ENCODE results near the gene NID1.
A peak's percentile ranks its signal among the peaks of the same experiment; 100 is the strongest.

NID1 gene

DNA sequence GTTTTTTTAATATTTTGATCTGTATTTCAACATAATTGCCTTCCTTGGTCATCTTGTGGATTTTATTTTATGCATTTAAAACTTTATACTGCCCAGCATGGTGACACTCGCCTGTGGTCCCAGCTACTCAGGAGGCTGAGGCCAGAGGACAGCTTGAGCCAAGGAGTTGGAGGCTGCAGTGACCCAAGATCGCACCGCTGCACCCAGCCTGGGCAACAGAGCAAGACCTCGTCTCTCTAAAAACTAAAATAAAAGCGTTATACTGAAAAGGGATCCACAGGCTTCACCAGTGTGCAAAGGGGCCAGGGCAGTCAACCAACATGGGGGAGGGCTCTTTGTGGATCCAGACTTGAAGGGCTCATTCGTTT is 1.4 kb downstream of the NID1 start:
- no peak for DNase-seq

DNA sequence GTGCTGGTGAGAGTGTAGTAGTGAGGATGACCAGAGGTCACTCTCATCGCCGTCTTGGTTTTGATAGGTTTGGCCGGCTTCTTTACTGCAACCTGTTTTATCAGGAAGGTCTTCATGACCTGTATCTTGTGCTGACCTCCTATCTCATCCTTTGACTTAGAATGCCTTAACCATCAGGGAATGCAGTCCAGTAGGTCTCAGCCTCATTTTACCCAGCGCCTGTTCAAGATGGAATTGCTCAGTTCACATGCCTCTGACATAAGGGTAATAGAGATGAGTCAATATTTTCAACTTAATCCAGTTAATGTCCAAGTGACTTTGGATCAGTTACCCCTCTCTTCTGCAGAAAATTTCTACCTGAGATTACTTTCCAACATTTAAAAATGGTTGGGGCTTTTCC is 4.6 kb downstream of the NID1 start:
- DNase-seq, result no peak

DNA sequence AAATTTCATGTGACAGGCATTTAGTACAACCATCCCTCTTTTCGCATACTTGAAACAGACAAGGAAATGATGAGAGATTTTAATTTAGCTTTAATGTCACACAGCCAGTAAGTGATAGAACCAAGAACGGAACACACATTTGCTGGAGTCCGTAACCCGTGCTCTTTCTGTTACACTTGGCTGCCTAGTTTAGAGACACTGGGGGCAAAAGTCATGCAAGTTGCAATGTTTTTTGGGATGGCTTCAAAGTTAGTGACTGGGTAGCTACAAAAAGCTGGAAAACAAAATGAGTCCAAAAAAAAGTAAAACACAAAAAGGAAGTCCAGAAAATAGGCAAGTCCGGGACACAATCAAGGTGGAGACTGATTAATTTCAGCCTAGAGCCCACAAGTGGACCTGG is 5.9 kb downstream of the NID1 start:
- DNase-seq, result no peak

DNA sequence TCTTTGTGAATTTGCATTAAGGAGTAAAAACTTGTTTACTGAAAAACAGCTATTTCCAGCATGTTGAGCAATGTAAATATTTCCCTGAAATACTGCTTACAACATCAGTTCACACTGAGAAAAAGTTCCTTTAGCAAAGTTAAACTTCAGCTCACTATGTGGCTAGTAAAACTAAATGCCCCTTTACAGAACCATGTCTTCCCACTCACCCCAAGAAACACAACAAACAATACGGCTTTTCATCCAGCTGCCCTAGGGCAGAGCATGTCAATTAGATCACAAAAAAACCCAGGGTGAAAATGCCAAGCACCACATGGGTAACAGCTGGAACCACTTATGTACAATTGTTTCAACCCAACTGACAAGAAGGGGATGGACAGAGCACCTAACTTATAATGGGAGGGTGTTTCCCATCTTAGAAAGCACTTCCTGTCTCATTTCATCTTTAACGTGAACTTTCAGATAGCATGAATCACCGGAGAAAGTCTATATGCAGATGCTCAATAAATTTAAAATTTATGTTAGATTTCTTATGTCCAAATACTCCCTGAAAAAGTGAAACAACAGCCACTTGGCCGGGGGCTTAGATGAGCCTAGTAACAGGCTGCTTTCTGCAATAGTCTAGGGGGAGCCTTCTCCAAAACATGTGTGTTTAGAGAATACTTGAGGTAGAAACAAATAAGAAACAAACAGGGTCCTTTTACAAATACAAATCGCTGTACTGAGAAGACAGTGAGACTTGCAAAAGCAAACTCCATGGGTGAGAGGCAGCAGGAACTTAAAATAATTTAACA is 6.6 kb downstream of the NID1 start:
- peak; percentile 66 for DNase-seq

DNA sequence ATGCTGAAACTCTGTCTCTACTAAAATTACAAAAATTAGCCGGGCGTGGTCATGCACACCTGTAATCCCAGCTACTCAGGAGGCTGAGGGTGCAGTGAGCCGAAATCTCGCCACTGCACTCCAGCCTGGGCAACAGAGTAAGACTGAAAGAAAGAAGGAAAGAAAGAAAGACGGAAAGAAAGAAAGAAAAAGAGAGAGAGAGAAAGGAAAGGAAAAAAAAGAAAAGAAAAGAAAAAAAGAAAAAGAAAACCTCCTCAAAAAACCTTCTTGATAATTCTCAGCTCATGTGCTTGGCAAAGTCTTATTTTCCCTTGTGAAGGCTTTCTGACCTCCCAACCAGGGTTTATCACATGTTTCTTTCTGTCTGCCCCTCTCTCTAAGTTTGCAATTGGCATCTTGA is 7.3 kb downstream of the NID1 start:
- no peak for DNase-seq

DNA sequence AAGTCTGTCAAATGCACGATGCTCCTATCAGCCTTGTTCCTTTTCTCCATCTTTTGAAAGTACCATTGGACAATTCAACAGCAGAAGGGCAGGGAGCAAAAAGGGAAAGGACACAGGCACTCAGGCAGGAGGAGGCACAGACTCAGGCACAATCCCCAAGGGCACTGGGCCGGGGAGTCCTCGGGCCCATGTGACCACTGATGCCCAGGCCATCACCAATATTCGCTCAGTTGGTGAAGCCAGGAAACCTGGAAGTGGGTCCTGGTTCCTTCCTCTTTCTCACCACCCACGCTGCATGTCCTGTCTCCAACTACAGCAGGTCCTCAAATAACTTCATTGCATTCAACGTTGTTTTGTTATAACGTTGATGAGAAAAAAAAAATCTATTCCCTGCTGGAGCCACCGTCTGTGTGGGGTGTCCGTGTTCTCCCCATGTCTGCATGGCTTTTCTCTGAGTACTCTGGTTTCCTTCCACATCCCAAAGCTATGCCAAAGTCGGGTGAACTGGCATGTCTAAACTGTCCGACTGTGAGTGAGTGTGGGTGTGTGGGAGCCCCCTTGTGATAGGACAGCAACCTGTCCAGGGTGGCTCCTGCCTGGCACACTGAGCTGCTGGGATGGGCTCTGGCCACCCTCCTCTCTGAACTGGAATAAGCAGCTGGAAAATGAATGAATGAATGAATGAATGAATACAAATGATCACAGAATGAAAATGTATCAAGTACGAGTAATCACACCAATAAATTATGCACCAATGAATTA is 12.5 kb downstream of the NID1 start:
- DNase-seq, result no peak

DNA sequence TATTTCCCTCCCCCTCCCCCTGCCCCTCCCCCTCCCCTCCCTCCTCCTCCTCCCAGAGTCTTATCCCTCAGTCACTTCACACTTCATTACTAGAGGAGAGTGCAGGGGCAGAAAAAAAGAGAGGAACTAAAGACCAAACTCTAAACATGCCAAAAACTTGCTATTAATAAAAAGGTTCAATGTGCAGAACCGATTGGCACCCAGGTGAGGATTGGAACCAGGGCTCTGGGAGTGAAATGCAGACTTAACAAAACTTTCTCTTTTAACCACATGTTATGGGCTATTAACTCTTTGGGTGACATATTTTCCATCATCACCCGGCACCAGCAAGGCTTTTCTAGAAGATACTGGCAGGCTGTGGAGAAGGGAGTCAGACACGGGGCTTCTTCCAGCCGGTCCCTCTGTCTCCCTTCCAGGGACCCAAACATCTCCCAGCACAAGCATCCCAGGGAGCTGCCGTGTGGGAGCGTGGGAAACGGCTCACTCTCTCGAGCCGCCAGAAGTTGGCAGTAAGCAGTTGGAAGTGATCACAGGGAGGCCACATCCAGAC is 13.6 kb downstream of the NID1 start:
- peak; percentile 9 for DNase-seq

DNA sequence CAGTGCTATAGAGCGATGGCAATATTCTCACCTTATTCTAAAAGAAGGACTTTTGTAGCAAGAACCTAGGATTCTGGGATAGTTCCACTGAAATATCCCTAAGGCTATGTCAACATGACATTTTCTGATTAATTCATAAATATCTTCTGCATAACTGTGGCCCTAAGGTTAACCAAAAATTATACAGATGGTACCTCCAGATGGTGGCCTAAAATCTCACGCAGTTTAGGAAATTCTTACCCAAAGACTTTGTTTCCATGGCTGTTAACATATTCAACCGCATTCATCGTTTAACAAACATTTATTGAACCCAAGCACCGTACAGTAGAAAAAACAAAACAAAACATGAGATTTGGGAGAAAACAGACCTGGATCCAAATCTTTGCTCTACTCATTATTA is 19.1 kb downstream of the NID1 start:
- DNase-seq, result no peak

DNA sequence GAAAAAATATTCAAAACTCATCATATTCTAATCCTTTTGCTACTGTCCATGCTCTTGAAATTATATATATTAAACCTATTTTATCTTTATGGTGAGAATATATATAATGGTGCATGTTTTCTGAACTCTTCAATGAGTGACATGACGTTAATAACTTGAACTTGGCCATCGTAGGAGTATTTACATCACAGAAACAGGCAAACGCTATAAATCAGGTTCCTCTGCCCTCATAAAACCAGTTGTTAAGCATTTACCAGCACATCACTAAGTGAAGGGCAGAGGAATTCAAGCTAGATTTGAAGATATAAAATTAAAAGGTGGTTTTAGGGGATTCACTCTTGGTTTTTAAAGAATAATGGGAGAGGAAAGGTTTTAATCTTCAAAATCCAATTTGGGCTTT is 20.5 kb downstream of the NID1 start:
- DNase-seq, result no peak

DNA sequence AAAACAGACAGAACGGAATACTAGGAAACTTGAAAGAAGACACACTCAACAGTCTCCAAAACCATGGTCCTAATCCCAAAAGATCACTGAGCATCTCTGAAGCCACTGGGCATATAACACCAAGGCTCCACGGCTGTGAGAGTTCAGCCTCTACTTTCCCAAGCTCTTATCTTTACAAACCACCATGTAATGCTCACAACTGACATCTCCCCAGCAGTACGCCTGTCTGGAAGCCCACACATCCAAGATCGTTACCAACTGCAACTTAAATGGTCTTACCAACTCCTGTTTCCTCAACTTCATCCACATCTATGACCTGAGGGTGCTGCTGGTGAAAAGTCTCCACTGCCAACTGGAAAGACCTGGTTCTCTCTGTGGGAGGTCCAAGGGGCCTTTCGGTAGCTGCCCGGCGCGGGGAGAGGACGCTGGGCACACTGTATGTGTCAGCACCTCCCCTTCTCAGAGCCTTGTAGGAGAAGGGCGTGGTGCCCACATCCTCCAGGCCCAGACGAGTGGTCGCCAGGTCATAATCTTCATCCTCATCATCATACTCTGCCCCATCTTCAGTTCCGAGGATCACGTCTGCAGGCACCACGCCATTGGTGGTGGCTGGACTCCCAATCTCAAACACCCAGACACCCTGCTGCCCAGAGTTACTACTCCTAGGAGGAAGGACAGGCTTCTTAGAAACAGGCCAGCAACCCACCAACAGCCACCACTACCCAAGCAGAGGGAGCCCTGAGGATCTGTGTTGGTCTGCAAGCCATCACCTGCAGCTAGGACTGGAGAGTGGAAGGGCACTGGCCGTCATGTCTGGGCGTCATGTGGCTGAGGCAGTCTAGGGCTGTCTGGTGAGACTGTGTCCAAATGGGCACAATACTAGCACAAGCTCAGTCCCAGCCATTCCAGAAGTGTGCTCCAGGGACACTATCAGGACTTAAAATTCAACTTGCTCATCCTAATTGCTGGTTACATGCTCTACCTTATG is 23.0 kb downstream of the NID1 start:
- DNase-seq, result no peak

DNA sequence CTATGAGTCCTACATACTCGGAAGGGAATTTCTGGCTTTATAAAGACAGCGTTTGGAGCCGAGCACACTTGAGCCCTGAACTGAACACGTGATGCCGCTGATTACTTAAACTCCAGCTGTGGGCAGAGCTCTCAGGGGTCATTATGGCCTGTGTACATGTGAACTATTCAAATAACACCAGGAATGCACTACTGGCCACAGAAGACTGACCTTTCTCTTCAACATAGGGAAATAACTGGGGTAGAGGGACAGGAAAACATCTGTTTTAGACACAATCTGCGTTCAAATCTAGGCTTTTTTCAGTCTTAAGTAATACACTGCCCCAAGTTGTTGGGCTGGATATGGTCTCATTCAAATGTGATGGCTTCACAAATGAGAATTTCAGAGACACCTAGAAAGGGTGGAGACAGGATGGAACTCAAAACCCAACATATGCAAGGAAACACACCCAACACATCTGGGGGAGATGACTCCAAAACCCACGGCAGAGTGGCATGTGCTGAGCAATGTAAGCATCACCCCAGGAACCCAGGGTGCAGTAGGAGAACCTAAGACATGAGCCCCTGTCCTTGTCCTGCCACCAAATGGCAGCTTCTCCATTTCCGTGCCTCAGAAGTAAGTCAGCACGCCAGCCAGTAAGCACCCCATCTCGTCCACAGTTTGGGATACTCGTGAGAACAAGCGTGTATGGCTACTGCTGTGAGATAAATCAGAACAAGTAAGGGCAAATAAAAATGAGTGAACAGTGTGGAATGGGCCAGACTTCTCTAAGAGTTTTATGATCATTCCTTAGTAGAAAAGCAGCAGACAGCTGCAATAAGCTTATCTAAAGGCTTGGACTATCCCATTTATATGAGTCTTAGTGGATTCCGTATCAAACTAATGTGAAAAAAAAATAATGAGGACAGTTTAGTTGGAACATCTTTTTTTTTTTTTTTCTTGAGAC is 24.9 kb downstream of the NID1 start:
- DNase-seq, result no peak

DNA sequence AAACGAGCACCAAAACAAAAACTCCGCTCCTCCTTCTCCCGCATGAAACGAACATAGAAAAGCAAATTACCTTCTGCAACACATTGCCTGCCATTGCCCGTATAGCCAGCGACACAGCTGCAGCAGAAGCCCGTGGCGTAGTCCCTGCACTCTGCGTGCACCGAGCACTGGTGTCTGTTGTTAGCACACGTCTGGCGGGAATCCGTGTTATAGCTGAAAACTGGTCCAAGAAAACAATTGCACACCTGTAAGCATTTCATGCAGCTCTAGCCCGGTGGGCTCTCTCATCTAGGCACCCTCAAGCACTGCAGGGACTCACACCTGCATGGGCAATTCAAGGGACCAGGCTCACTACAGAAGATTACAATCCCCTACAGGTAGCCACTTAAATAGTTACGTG is 26.9 kb downstream of the NID1 start:
- DNase-seq, result no peak

DNA sequence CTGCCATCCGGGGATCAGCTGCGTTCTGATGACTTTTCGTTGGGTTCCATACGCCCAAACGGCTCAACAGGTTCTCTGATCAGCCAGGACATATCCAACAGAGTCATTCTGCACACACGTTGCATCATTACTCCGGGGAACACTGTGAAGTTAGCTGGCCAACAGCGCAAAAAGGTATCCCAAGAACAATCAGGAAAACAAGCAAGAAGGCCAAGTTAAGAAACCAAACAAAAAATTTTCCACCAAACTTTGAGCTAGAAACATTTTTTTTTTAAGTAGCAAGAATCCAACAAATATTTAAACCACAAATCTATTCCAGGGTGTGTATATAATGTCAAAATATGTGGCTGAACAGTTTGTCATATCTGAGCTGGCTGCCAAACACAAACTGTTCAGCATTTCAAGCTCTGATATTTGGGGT is 29.2 kb downstream of the NID1 start:
- no peak for DNase-seq

DNA sequence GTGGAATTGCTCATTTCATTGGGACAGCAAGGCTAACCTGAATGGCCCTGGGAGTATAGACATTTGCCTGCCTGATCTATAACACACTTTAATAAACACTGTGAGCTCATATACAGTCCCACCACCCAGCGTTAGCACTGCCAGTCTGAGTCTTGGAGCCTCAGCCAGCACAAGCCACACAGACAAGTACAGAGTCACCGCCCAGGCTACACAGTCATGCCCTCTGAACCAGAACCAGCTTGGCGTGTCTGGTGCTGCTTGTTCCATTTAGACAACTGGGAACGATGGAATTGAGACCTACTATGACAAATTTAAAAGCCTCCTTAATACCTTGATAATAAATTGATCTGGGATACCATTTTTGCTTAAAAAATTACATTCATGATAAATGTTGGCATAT is 31.6 kb downstream of the NID1 start:
- no peak for DNase-seq

DNA sequence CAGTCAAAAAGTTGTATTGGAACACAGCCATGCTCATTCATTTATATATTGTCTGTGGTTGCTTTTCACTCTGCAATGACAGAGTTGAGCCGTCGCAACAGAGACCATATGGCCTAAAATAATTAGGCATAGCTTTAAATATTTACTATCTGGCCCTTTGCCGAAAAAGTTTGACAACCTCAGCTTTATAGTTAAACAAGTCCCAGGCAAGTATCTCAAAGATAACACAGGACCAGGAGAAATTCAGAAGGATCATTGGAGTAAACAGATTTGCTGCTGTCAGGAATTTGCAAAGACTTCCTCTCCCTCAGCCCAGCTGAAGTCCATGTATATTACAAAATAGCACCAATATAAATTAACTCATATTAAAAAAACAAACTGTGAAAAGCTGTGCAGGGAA is 34.4 kb downstream of the NID1 start:
- DNase-seq, result no peak

DNA sequence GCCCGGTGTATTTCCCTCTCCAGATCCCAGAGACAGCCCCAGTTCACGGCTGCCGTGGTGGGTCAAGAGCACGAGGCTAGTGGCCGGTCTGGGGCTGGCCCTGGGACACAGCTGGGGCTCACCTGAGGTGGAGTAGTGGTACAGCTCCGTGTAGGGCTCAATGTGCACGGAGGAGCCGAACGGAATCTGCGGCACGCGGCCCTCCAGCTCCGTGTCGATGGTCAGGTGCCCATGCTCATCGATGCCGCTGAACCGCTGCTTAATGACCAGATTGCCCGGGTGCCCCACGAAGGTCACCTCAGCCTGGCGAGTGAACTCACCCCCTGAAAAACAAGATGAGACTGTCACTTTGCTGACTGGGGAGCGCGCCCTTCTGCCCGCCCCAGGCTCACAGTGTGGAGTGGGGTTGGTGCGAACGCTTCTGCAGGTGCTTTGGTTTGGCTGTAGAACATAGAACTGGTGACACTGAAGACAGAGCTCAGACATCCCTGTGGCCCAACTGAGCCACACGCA is 35.4 kb downstream of the NID1 start:
- DNase-seq, result no peak

DNA sequence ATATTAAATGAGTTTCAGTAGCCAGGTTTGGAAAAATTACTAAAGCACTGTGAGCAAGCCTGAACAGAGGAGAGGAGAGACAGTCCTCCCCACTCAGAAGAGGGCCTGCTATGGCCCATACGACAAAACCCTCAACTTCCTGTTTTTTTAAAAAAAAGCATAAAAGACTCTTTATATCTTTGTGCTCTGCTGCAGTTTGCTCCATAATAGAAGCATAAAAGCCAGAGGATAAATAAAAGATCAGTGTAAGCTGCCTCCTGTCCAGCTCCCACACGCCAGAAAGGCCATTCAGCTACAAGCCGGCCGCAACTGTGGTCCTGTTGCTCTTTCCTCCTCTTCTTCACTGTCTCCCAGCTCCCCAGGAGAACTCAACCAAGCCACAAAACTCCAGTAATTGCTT is 37.8 kb downstream of the NID1 start:
- no peak for DNase-seq

DNA sequence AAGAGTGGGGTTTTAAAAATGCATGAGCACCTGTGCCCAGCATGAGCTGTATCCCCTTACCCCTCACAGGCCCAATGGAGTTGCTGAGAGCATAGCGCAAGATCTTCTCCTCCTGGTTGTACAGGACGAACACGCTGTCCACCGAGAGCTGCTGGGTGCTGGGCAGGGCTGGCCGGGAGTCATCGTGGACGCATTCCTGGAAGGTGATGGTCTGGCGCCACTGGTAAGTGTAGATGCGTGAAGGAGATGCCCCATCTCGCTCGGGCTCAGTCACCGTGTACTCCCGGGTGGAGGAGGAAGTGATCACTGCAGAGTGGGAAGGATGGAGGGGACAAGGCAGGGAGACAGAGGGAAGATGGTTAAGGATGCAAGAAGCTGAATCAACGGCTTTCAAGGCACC is 39.1 kb downstream of the NID1 start:
- DNase-seq, result no peak

DNA sequence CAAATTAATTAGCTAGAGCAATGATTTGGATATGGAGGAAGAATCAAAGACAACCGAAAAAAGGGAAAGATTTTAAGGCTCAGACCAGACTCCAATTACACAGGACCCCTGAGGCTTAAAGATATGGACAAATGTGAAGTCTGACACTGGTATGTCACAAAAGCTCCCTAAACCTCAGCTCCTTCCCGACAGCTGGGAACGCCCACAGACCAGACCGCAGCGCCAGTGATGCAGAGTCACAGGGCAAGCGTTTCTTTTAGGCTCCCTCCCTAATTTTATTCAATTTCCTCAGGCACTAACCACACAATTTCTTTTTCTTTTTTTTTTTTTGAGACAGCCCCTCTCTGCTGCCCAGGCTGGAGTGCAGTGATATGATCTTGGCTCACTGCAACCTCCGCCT is 40.2 kb downstream of the NID1 start:
- DNase-seq, result no peak

DNA sequence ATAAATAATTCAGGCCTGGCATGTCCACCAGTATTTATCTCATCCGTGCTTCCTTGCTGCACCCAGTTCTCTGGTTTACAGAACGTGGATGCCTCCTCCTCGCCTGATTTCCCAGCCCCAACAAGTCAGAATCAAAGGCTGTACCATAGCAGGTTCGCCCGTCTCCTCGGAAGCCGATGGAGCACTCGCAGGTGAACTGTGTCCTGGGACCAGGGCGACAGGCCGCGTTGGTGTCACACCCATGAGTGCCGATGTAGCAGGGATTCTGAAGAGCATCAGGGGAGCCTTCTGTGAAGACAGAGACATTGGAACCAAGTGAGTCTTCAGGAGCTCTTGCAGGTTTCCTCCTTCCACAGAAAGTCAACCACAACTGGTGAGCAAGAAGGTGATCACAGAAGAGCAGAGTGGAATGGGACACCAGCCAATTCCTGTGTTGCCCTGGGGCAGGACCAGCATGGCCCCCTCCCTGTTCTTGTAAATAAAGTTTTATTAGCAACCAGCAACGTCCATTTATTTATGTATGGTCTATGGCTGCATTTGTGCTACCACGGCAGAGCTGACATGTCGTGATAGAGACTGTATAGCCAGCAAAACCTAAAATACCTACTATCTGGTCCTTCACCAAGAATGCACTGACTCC is 40.8 kb downstream of the NID1 start:
- DNase-seq, result no peak
